ENCODE results near the gene SUFU.
A peak's percentile ranks its signal among the peaks of the same experiment; 100 is the strongest.
"Not testable (repeated sequence)": the region's sequence is repeated elsewhere in the genome, so short reads cannot be mapped to it uniquely, and the experiment has no call there.

SUFU gene

GRCh38 chr10:102654969-102655368, 151.2 kb downstream of the SUFU start:
- DNase-seq = no peak

- no peak for DNase-seq
Observed at GRCh38 chr10:102656026-102656425, 152.3 kb downstream of the SUFU start.

GRCh38 chr10:102656791-102657371, 153.1 kb downstream of the SUFU start:
- no peak for DNase-seq

- no peak for DNase-seq
Observed at GRCh38 chr10:102657451-102657850, 153.7 kb downstream of the SUFU start.

GRCh38 chr10:102657984-102658724, 154.4 kb downstream of the SUFU start:
- no peak for DNase-seq

GRCh38 chr10:102658802-102659201, 155.0 kb downstream of the SUFU start:
- DNase-seq = no peak

GRCh38 chr10:102660888-102661657, 157.3 kb downstream of the SUFU start:
- DNase-seq = peak; percentile 37 to 58

- DNase-seq = no peak
Observed at GRCh38 chr10:102661658-102662028, 157.9 kb downstream of the SUFU start.

GRCh38 chr10:102665904-102666509, 162.2 kb downstream of the SUFU start:
- DNase-seq = no peak

GRCh38 chr10:102667411-102667810, 163.6 kb downstream of the SUFU start:
- DNase-seq = not testable (repeated sequence)

GRCh38 chr10:102668326-102669107, 164.7 kb downstream of the SUFU start:
- no peak for DNase-seq

- DNase-seq = no peak
Observed at GRCh38 chr10:102669206-102670064, 165.7 kb downstream of the SUFU start.

GRCh38 chr10:102670065-102670670, 166.4 kb downstream of the SUFU start:
- DNase-seq = no peak

- no peak for DNase-seq
Observed at GRCh38 chr10:102670871-102671434, 167.2 kb downstream of the SUFU start.

- no peak for DNase-seq
Observed at GRCh38 chr10:102673236-102673818, 169.6 kb downstream of the SUFU start.

- peak; percentile 38 to 70 for DNase-seq
Observed at GRCh38 chr10:102673819-102674511, 170.2 kb downstream of the SUFU start.

- DNase-seq = no peak
Observed at GRCh38 chr10:102674566-102674965, 170.8 kb downstream of the SUFU start.

GRCh38 chr10:102675011-102675665, 171.4 kb downstream of the SUFU start:
- DNase-seq = no peak
